KMS-11 (cell line): ENCODE data around the gene PPP1R14D.

Experiments
- H2AFZ ChIP-seq: fragments of 200-600 bp; sonication (generic); 2 replicates; pipeline ENCODE4 v1.6.1; 2016; ENCODE audit warnings: antibody characterized with exemption, mixed run types, low read depth
- H3K27ac ChIP-seq: fragments of 200-600 bp; sonication (generic); 2 replicates; pipeline ENCODE4 v1.6.1; 2016; ENCODE audit warnings: mild to moderate bottlenecking, mixed run types
- H3K27me3 ChIP-seq: fragments of 200-600 bp; sonication (generic); 2 replicates; pipeline ENCODE4 v1.6.1; 2017; ENCODE audit warnings: mild to moderate bottlenecking, low read depth, mixed run types, moderate library complexity; ENCODE audit not compliant: insufficient read depth
- H3K36me3 ChIP-seq: fragments of 200-600 bp; sonication (generic); 2 replicates; pipeline ENCODE4 v1.6.1; 2017; ENCODE audit warnings: mild to moderate bottlenecking, mixed run types; ENCODE audit not compliant: insufficient read depth
- H3K4me1 ChIP-seq: fragments of 200-600 bp; sonication (generic); 2 replicates; pipeline ENCODE4 v1.6.1; 2016; ENCODE audit warnings: mild to moderate bottlenecking, low read depth, mixed run types; ENCODE audit not compliant: poor library complexity, severe bottlenecking
- H3K4me2 ChIP-seq: fragments of 200-600 bp; sonication (generic); 2 replicates; pipeline ENCODE4 v1.7.0; 2016; ENCODE audit warnings: mild to moderate bottlenecking, mixed run types
- H3K4me3 ChIP-seq: fragments of 200-600 bp; sonication (generic); IDR thresholded peaks from 2 replicates; pipeline ENCODE4 v1.6.1; 2017; ENCODE audit warnings: low read depth, low read length, mixed read lengths; ENCODE audit not compliant: insufficient read depth
- H3K79me2 ChIP-seq: fragments of 200-600 bp; sonication (generic); 2 replicates; pipeline ENCODE4 v1.6.1; 2016; ENCODE audit warnings: low read depth, mixed run types; ENCODE audit not compliant: insufficient read depth
- H3K9ac ChIP-seq: fragments of 200-600 bp; sonication (generic); 2 replicates; pipeline ENCODE4 v1.6.1; 2016; ENCODE audit warnings: mild to moderate bottlenecking, mixed run types
- H4K20me1 ChIP-seq: fragments of 200-600 bp; sonication (generic); 2 replicates; pipeline ENCODE4 v1.6.1; 2016; ENCODE audit warnings: mild to moderate bottlenecking, mixed run types; ENCODE audit not compliant: insufficient read depth
- CTCF ChIP-seq: fragments of 200-600 bp; sonication (generic); conservative IDR thresholded peaks from 2 replicates; pipeline ENCODE4 v1.6.1; 2017; ENCODE audit warnings: low read depth, mild to moderate bottlenecking, antibody characterized with exemption, low read length, moderate library complexity, mixed read lengths

The PPP1R14D gene

GRCh38 chr15:40772014-40772413 lies 56.5 kb downstream of the PPP1R14D start:
- no peak overlapping the region for H2AFZ ChIP-seq
- H3K9ac ChIP-seq = no peak overlapping the region
- H3K4me3 ChIP-seq = no peak overlapping the region
- no peak overlapping the region for H3K4me2 ChIP-seq
- H3K36me3 ChIP-seq = no peaks in the 10 kb centered on the region
- peaks cover 12% of the 10 kb centered on the region for H3K4me1 ChIP-seq
- H3K79me2 ChIP-seq = no peaks in the 10 kb centered on the region
- no peak overlapping the region for H3K27ac ChIP-seq
- H3K27me3 ChIP-seq = no peaks in the 10 kb centered on the region
- H4K20me1 ChIP-seq = no peaks in the 10 kb centered on the region
- TF ChIP-seq CTCF = no peak

GRCh38 chr15:40771242-40771641 lies 57.3 kb downstream of the PPP1R14D start:
- Histone ChIP-seq H3K36me3 (no peaks in the 10 kb centered on the region), H3K27me3 (no peaks in the 10 kb centered on the region), H2AFZ (no peak overlapping the region), H3K4me3 (no peak overlapping the region), H3K79me2 (no peaks in the 10 kb centered on the region), H3K27ac (no peak overlapping the region), H3K9ac (no peak overlapping the region), H4K20me1 (no peaks in the 10 kb centered on the region), H3K4me1 (peaks cover 10% of the 10 kb centered on the region), H3K4me2 (no peak overlapping the region)
- no peak for TF ChIP-seq CTCF

- Histone ChIP-seq H3K79me2 (no peaks in the 10 kb centered on the region), H3K4me2 (no peak overlapping the region), H3K4me1 (peaks cover 15% of the 10 kb centered on the region), H2AFZ (no peak overlapping the region), H3K9ac (no peak overlapping the region), H3K27ac (no peak overlapping the region), H3K27me3 (no peaks in the 10 kb centered on the region), H3K36me3 (no peaks in the 10 kb centered on the region), H3K4me3 (no peak overlapping the region), H4K20me1 (no peaks in the 10 kb centered on the region)
- TF ChIP-seq CTCF = no peak
These were observed 58.3 kb downstream of the PPP1R14D start for GRCh38 chr15:40770147-40770721.

- TF ChIP-seq CTCF = no peak
- Histone ChIP-seq H2AFZ (no peak within 1 kb of the TSS), H4K20me1 (no peaks in the 10 kb centered on the region), H3K79me2 (no peaks in the 10 kb centered on the region), H3K36me3 (no peaks in the 10 kb centered on the region), H3K4me3 (no peak within 1 kb of the TSS), H3K27me3 (no peaks in the 10 kb centered on the region), H3K4me1 (peaks cover 22% of the 10 kb centered on the region), H3K27ac (no peak within 1 kb of the TSS), H3K9ac (no peak within 1 kb of the TSS), H3K4me2 (no peak within 1 kb of the TSS)
These were observed 59.0 kb downstream of the PPP1R14D start, which contains the start of gene C15orf62 for GRCh38 chr15:40769274-40770146. C15orf62 (plus strand) TSS chr15:40769980; CDS start chr15:40770496, 516 bp downstream.
